Transverse colon (tissue), 3 donors: ENCODE data around the gene LAMTOR5.

Source experiments
- POLR2A ChIP-seq: fragments of 450-650 bp; IDR thresholded peaks from one replicate; pipeline ENCODE4 v1.6.1; 2016; ENCODE audit warnings: antibody characterized with exemption, mild to moderate bottlenecking, moderate library complexity
- TF ChIP-seq, protein P1 (sequence below), 5 experiments: fragments of 200-600 bp in 3 of 5; fragments of 450-650 bp in 2 of 5; sonication (generic) in 3 of 5; IDR thresholded peaks; 1 replicate in 2 of 5; 2 replicates in 3 of 5; pipeline ENCODE4 v1.5.1; 2016 to 2017; ENCODE audit warnings: antibody characterized with exemption in 5 of 5, inconsistent platforms in 3 of 5, mild to moderate bottlenecking in 2 of 5, moderate library complexity in 1 of 5

DNA sequence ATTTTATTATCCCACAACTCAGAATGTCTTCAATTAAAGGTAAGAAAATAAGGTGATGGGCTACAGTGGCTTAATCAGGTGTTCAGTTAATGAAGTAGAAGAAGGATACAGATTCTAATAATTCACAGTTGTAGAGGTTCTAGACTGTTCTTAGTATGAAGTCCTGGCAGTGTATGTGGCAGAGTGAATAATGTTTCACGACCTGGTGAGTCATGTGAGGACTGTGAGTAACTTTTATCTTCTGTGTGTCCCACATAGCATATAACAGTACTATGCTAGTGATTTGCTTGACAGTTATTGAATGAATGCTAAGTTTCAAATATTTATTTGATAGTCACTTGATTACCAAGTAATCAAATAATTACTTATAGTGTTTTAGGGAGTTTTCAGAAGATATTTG lies 36.7 kb downstream of the LAMTOR5 start:
- TF ChIP-seq, protein P1, sequence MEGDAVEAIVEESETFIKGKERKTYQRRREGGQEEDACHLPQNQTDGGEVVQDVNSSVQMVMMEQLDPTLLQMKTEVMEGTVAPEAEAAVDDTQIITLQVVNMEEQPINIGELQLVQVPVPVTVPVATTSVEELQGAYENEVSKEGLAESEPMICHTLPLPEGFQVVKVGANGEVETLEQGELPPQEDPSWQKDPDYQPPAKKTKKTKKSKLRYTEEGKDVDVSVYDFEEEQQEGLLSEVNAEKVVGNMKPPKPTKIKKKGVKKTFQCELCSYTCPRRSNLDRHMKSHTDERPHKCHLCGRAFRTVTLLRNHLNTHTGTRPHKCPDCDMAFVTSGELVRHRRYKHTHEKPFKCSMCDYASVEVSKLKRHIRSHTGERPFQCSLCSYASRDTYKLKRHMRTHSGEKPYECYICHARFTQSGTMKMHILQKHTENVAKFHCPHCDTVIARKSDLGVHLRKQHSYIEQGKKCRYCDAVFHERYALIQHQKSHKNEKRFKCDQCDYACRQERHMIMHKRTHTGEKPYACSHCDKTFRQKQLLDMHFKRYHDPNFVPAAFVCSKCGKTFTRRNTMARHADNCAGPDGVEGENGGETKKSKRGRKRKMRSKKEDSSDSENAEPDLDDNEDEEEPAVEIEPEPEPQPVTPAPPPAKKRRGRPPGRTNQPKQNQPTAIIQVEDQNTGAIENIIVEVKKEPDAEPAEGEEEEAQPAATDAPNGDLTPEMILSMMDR (IDR thresholded peaks at IDR 0.05), result no peak
- no peak for TF ChIP-seq POLR2A
